Ureter (tissue), 1 donor: ENCODE data around the gene CDK16. TPM values are rescaled to one million over a fixed set of nuclear protein-coding genes. Genes with fewer than 3 reads are reported as not detected.
"Not testable (repeated sequence)": the region's sequence is repeated elsewhere in the genome, so short reads cannot be mapped to it uniquely, and the experiment has no call there.

Experiments
- DNase-seq: peaks from one replicate; pipeline ENCODE4 v3.0.0-alpha.2; 2020; ENCODE audit warnings: low spot score
- total RNA-seq: library from RNA; stranded (reverse); gene quantifications from one replicate; pipeline ENCODE4 v1.2.4, GENCODE V29; 2023
- donor health status: DM: yes; HTN: yes; CAD: no.

CDK16 gene
- total RNA-seq, 1 donor from 2014 or later: 85.4 TPM

- no peak for DNase-seq
Observed at GRCh38 chrX:47250017-47250347, 31.5 kb downstream of the CDK16 start.

- DNase-seq: not testable (repeated sequence)
Observed at GRCh38 chrX:47257620-47258019, 39.1 kb downstream of the CDK16 start.

- DNase-seq: no peak
Observed at GRCh38 chrX:47264483-47265173, 46.1 kb downstream of the CDK16 start.

- no peak for DNase-seq
Observed at GRCh38 chrX:47266643-47267042, 48.2 kb downstream of the CDK16 start.

GRCh38 chrX:47272013-47272408 lies 53.5 kb downstream of the CDK16 start:
- no peak for DNase-seq

DNA sequence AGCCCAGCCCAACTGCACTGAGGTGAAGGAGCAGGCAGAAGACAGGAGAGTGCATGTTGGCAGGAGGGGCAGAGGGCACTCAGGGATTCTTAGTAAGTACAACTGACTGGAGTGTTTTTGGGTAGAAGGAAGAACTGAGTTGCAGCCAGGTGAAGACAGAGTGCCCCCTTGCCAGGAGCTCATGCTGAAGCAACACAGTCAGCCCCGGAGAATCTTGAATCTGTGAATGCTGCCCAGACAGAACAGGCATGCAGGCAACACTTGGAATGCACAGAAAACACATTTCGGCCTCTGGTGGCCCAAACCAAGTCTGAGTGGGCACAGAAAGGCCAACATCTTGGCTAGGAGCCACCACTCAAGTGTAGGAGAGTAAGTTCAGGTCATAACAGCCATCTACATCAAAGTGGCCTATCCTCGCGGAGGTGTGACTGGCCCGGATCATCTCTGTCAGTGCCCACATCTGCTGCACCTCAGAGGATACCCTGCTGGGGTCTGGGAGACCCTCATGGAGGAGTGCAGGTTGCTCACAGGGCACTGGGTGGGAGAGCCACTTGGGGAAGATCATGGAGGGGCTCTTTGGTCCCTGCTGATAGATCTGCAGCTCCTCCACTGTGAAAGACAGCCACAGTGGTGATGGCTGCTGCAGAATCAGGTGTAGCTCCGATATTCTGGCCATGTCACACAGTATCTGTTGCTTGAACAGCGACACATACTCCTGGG lies 54.7 kb downstream of the CDK16 start:
- DNase-seq: no peak

DNA sequence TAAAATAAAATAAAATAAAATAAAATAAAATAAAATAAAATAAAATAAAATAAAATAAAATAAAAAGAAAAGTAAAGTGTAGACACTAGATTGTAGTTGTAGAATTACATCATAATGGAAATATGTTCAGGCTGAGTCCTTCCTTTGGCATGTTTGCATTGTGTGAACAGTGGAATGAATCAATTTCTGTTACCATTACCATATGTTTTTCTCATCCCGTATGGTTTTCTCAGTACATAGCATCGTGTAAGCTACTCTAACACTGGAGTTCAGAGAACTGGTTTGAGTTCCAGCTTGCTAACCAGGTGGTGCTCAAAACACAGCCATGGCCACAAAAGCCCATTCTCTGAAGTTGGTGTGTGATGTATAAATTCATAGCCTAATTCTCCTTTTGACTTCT lies 60.2 kb downstream of the CDK16 start:
- no peak for DNase-seq

Other genes starting within 250 kb of the CDK16 start
- 7.0 TPM for gene RGN, start 140.2 kb upstream of the CDK16 start, total RNA-seq
- gene NDUFB11, start 74.0 kb upstream of the CDK16 start, total RNA-seq: 77.2 TPM
- gene RBM10, start 73.5 kb upstream of the CDK16 start, total RNA-seq: 38.5 TPM
- gene UBA1, start 24.9 kb upstream of the CDK16 start, total RNA-seq: 193 TPM
- 108 TPM for gene USP11, start 14.3 kb downstream of the CDK16 start, total RNA-seq
- 0.26 TPM for gene ZNF157, start 151.9 kb downstream of the CDK16 start, total RNA-seq